HCT116 (cell line): ENCODE results near the gene SAYSD1. TPM values are rescaled to one million over a fixed set of nuclear protein-coding genes. Genes with fewer than 3 reads are reported as not detected.

Experiments used
- ATAC-seq: fragments of 200-7000 bp; cut with Tn5 transposase; 2 replicates; pipeline ENCODE4 v1.9.1; 2020; ENCODE audit warnings: mild to moderate bottlenecking, moderate library complexity
- BruUV-seq: library from RNA; stranded (reverse); fragments of 400-500 nt; replicated peaks from 2 replicates; lab custom pipeline; 2021; lab: Mats Ljungman, UMichigan
- CTCF ChIA-PET: fragments of 300-600 bp; sonication (Branson Sonifier 250); formaldehyde crosslinking; loops from one replicate; lab custom pipeline; 2021; ENCODE audit warnings: antibody characterized with exemption; lab: Charles Lee
- POLR2A ChIA-PET: fragments of 300-600, 350-600 bp; sonication (Branson Sonifier 250); formaldehyde crosslinking; loops from one replicate; lab custom pipeline; 2021; ENCODE audit warnings: antibody characterized with exemption; lab: Charles Lee
- RAD21 ChIA-PET, 2 experiments: fragments of 300-600 bp; sonication (Branson Sonifier 250); formaldehyde crosslinking; loops; one replicate each; lab custom pipeline; 2023; ENCODE audit warnings: low total read pairs in 2 of 2; ENCODE audit not compliant: uncharacterized antibody in 2 of 2, unreplicated experiment in 2 of 2, low non-redundant PET in 1 of 2; lab: Charles Lee
- DNase-seq: peaks from one replicate; pipeline ENCODE4 v3.0.0-alpha.2; 2010; ENCODE audit warnings: low read depth, low spot score
- H2AFZ ChIP-seq: fragments of 200-600 bp; shearing (Covaris generic), sonication (generic); 2 replicates; pipeline ENCODE4 v1.6.1; 2017; ENCODE audit warnings: low read depth, mixed run types, mixed read lengths, antibody characterized with exemption, low read length; ENCODE audit not compliant: poor library complexity, severe bottlenecking
- H3K27ac ChIP-seq: 2 replicates; pipeline ENCODE4 v1.5.1; 2012; ENCODE audit warnings: low read depth, low read length
- H3K27me3 ChIP-seq: fragments of 200-600 bp; sonication (generic); 2 replicates; pipeline ENCODE4 v1.6.1; 2016; ENCODE audit warnings: mixed run types, low read length, mixed read lengths; ENCODE audit not compliant: insufficient read depth
- H3K36me3 ChIP-seq, 2 experiments: fragments of 200-500 bp in 1 of 2; fragments of 200-600 bp in 1 of 2; sonication (Bioruptor generic) in 1 of 2; sonication (generic) in 1 of 2; 2 replicates each; pipeline versions ENCODE4 v1.5.1 to v1.6.1; 2014 to 2016; ENCODE audit warnings: low read length in 2 of 2, inconsistent platforms in 1 of 2, mixed read lengths in 1 of 2, mixed run types in 1 of 2; ENCODE audit not compliant: insufficient read depth in 2 of 2, control insufficient read depth in 1 of 2
- H3K4me1 ChIP-seq, 2 experiments: fragments of 200-600 bp in 1 of 2; sonication (generic) in 1 of 2; 2 replicates each; pipeline versions ENCODE4 v1.5.1 to v1.6.1; 2012 to 2017; ENCODE audit warnings: low read length in 2 of 2, inconsistent platforms in 1 of 2, mild to moderate bottlenecking in 1 of 2, mixed read lengths in 1 of 2, mixed run types in 1 of 2, moderate library complexity in 1 of 2; ENCODE audit not compliant: insufficient read depth in 2 of 2, control insufficient read depth in 1 of 2
- H3K4me2 ChIP-seq: fragments of 200-600 bp; sonication (generic); 2 replicates; pipeline ENCODE4 v1.6.1; 2017; ENCODE audit warnings: mixed run types, low read length, mixed read lengths
- H3K4me3 ChIP-seq, 2 experiments: fragments of 200-600 bp in 1 of 2; sonication (generic) in 1 of 2; replicated peaks in 1 of 2; 2 replicates each; pipeline ENCODE4 v1.5.1; 2011 to 2016; ENCODE audit warnings: low read length in 2 of 2, control low read depth in 1 of 2, low read depth in 1 of 2, mild to moderate bottlenecking in 1 of 2, mixed read lengths in 1 of 2, mixed run types in 1 of 2
- H3K79me2 ChIP-seq: fragments of 200-600 bp; sonication (generic); 2 replicates; pipeline ENCODE4 v1.6.1; 2017; ENCODE audit warnings: mild to moderate bottlenecking, mixed run types, low read length, moderate library complexity, mixed read lengths; ENCODE audit not compliant: insufficient read depth
- H3K9ac ChIP-seq: fragments of 200-600 bp; sonication (generic); 2 replicates; pipeline ENCODE4 v1.6.1; 2016; ENCODE audit warnings: low read length, mixed read lengths
- H3K9me2 ChIP-seq: fragments of 200-600 bp; sonication (generic), shearing (Covaris generic); 2 replicates; pipeline ENCODE4 v1.6.1; 2017; ENCODE audit warnings: mixed run types, mild to moderate bottlenecking, moderate library complexity; ENCODE audit not compliant: insufficient read depth
- H3K9me3 ChIP-seq, 2 experiments: fragments of 200-500 bp in 1 of 2; fragments of 200-600 bp in 1 of 2; sonication (Bioruptor generic) in 1 of 2; sonication (generic) in 1 of 2; 2 replicates each; pipeline ENCODE4 v1.6.1; 2014 to 2017; ENCODE audit warnings: low read length in 2 of 2, mixed read lengths in 2 of 2, inconsistent platforms in 1 of 2, low read depth in 1 of 2, mild to moderate bottlenecking in 1 of 2, mixed run types in 1 of 2, moderate library complexity in 1 of 2; ENCODE audit not compliant: control insufficient read depth in 1 of 2, insufficient read depth in 1 of 2
- H4K20me1 ChIP-seq: fragments of 200-600 bp; sonication (generic), shearing (Covaris generic); 2 replicates; pipeline ENCODE4 v1.6.1; 2017; ENCODE audit warnings: mixed run types, mild to moderate bottlenecking, moderate library complexity; ENCODE audit not compliant: insufficient read depth
- CBX3 ChIP-seq: IDR thresholded peaks from 2 replicates; pipeline ENCODE4 v1.6.1; 2012; ENCODE audit warnings: low read depth
- EGR1 ChIP-seq: IDR thresholded peaks from 2 replicates; pipeline ENCODE4 v1.6.1; 2012; ENCODE audit warnings: low read depth
- ELF1 ChIP-seq: IDR thresholded peaks from 2 replicates; pipeline ENCODE4 v1.6.1; 2012; ENCODE audit warnings: low read depth, borderline replicate concordance
- FOSL1 ChIP-seq: IDR thresholded peaks from 2 replicates; pipeline ENCODE4 v1.6.1; 2012; ENCODE audit warnings: low read depth
- MAX ChIP-seq: IDR thresholded peaks from 2 replicates; pipeline ENCODE4 v1.6.1; 2012
- RAD21 ChIP-seq: IDR thresholded peaks from 2 replicates; pipeline ENCODE4 v1.6.1; 2012; ENCODE audit warnings: low read depth, mild to moderate bottlenecking
- SIN3A ChIP-seq: IDR thresholded peaks from 2 replicates; pipeline ENCODE4 v1.6.1; 2012; ENCODE audit warnings: low read depth
- TCF7L2 ChIP-seq: IDR thresholded peaks from 2 replicates; pipeline ENCODE4 v1.7.0; 2011; ENCODE audit warnings: borderline replicate concordance, inconsistent platforms; ENCODE audit not compliant: insufficient read depth, insufficient read length; ENCODE audit errors: extremely low read depth
- ZBTB33 ChIP-seq: IDR thresholded peaks from 2 replicates; pipeline ENCODE4 v1.6.1; 2011; ENCODE audit warnings: mild to moderate bottlenecking, low read length, moderate library complexity; ENCODE audit not compliant: insufficient replicate concordance; ENCODE audit errors: extremely low read depth
- ZFX ChIP-seq: fragments of 450-650 bp; IDR thresholded peaks from 2 replicates; pipeline ENCODE4 v1.6.1; 2017
- intact Hi-C: fragments of 100-400 bp; cut with micrococcal nuclease; formaldehyde crosslinking; loops from 2 replicates; pipeline ENCODE4 v1.10.0; 2022
- total RNA-seq: library from RNA; stranded (reverse); gene quantifications from one replicate; pipeline ENCODE4 v1.2.1, GENCODE V29; 2021; ENCODE audit not compliant: unreplicated experiment
- TF ChIP-seq, protein P1 (sequence below): IDR thresholded peaks from 2 replicates; pipeline ENCODE4 v1.6.1; 2012; ENCODE audit warnings: low read depth

The SAYSD1 gene
- total RNA-seq, 1 experiment from 2014 or later = 10.1 TPM

DNA sequence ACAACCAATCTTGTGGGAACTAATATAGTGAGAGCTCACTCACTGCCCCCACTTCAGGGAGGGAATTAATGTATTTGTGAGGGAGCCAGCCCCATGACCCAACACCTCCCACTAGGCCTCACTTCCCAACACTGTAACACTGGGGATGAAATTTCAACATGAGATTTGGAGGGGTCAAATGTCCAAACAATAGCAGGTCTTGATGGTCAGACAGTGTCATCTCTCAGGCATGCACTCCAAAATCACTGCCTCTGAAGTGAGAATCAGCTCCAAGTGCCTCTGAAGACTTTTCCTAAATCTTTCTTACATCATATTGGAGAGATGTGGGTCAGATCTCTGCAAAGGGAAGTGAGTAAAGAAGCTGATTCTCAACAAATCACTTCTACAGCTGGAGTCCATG, 13.8 kb upstream of the SAYSD1 start:
- POLR2A ChIA-PET = no interaction called here
- BruUV-seq = no TSS peak
- H4K20me1 ChIP-seq = no peaks in the 10 kb centered on the region
- H3K9ac ChIP-seq = no peak overlapping the region
- H3K4me1 ChIP-seq = no peaks in the 10 kb centered on the region
- TF ChIP-seq CBX3 = no peak
- TF ChIP-seq, protein P1, sequence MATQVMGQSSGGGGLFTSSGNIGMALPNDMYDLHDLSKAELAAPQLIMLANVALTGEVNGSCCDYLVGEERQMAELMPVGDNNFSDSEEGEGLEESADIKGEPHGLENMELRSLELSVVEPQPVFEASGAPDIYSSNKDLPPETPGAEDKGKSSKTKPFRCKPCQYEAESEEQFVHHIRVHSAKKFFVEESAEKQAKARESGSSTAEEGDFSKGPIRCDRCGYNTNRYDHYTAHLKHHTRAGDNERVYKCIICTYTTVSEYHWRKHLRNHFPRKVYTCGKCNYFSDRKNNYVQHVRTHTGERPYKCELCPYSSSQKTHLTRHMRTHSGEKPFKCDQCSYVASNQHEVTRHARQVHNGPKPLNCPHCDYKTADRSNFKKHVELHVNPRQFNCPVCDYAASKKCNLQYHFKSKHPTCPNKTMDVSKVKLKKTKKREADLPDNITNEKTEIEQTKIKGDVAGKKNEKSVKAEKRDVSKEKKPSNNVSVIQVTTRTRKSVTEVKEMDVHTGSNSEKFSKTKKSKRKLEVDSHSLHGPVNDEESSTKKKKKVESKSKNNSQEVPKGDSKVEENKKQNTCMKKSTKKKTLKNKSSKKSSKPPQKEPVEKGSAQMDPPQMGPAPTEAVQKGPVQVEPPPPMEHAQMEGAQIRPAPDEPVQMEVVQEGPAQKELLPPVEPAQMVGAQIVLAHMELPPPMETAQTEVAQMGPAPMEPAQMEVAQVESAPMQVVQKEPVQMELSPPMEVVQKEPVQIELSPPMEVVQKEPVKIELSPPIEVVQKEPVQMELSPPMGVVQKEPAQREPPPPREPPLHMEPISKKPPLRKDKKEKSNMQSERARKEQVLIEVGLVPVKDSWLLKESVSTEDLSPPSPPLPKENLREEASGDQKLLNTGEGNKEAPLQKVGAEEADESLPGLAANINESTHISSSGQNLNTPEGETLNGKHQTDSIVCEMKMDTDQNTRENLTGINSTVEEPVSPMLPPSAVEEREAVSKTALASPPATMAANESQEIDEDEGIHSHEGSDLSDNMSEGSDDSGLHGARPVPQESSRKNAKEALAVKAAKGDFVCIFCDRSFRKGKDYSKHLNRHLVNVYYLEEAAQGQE = no peak
- no peak for TF ChIP-seq MAX
- TF ChIP-seq SIN3A = no peak
- TF ChIP-seq FOSL1 = no peak
- TF ChIP-seq RAD21 = no peak
- TF ChIP-seq TCF7L2 = no peak
- TF ChIP-seq, all 23 proteins: peak for 0
- ChIA-PET RAD21 (no interaction called here), CTCF (no interaction called here)
- Histone ChIP-seq H3K9me2 (no peaks in the 10 kb centered on the region), H3K79me2 (no peaks in the 10 kb centered on the region), H3K4me2 (no peak overlapping the region), H3K27ac (no peak overlapping the region), H3K4me3 (no peak overlapping the region), H3K27me3 (peaks cover 27% of the 10 kb centered on the region), H3K36me3 (no peaks in the 10 kb centered on the region), H2AFZ (no peak overlapping the region), H3K9me3 (no peaks in the 10 kb centered on the region)
- ATAC-seq = no peak
- no peak for DNase-seq
- intact Hi-C loops = no loop called here

GRCh38 chr6:39128106-39128505, 13.1 kb upstream of the SAYSD1 start:
- Histone ChIP-seq H3K4me1 (no peaks in the 10 kb centered on the region), H3K27ac (no peak overlapping the region), H3K9me3 (no peaks in the 10 kb centered on the region), H3K79me2 (no peaks in the 10 kb centered on the region), H3K9me2 (no peaks in the 10 kb centered on the region), H3K27me3 (peaks cover 29% of the 10 kb centered on the region), H3K4me3 (no peak overlapping the region), H3K9ac (no peak overlapping the region), H3K4me2 (no peak overlapping the region), H2AFZ (no peak overlapping the region), H4K20me1 (no peaks in the 10 kb centered on the region), H3K36me3 (no peaks in the 10 kb centered on the region)
- ChIA-PET RAD21 (no interaction called here), POLR2A (no interaction called here), CTCF (no interaction called here)
- DNase-seq (no peak), ATAC-seq (no peak)
- no peak for TF ChIP-seq ZBTB33
- no peak for TF ChIP-seq ZFX
- no peak for TF ChIP-seq ELF1
- no peak for TF ChIP-seq EGR1
- BruUV-seq = no TSS peak
- intact Hi-C loops = no loop called here
